K562 (cell line): ENCODE measurements around the gene TECTA. TPM values are rescaled to one million over a fixed set of nuclear protein-coding genes. Genes with fewer than 3 reads are reported as not detected.

Experiments
- ZNF717 ChIP-seq: fragments of 250-450 bp; sonication (Bioruptor Pico); IDR thresholded peaks from 2 replicates; pipeline ENCODE4 v1.5.0; 2021
- polyA plus RNA-seq, 8 experiments: library from polyadenylated mRNA; depleted of rRNA in 4 of 8; stranded (reverse) in 5 of 8; unstranded in 3 of 8; fragments of >200 nt; fragmentation: Nextera tagmentation in 2 of 8; fragmentation: Illumina TruSeq in 1 of 8; extraction: Ambion mirVana in 2 of 8; extraction: Trizol in 1 of 8; gene quantifications; 2 replicates each; pipeline versions ENCODE4 v1.2.1 to v1.2.3, GENCODE V29; 2011 to 2014; ENCODE audit warnings: inconsistent platforms in 1 of 8, missing spikeins in 1 of 8
- total RNA-seq, 7 experiments: library from RNA; depleted of rRNA in 6 of 7; stranded (reverse); fragments of >200 nt in 6 of 7; fragmentation: Illumina TruSeq in 2 of 7; extraction: Trizol in 2 of 7; gene quantifications; 2 replicates each; pipeline versions ENCODE4 v1.2.1 to v1.2.3, GENCODE V29; 2011 to 2021; ENCODE audit warnings: low replicate concordance in 1 of 7
- TF ChIP-seq, protein P1 (sequence below): fragments of 250-450 bp; sonication (Bioruptor Pico); IDR thresholded peaks from 2 replicates; pipeline ENCODE4 v1.4.0; 2020; ENCODE audit warnings: mild to moderate bottlenecking, moderate library complexity

Gene TECTA
- total and polyA plus RNA-seq, 9 of the 15 experiments (the other 6 are each of a cell fraction or from before 2014, with no cell fraction given) = under 0.01 to 0.04 (median 0.03) TPM; not detected in 5

DNA sequence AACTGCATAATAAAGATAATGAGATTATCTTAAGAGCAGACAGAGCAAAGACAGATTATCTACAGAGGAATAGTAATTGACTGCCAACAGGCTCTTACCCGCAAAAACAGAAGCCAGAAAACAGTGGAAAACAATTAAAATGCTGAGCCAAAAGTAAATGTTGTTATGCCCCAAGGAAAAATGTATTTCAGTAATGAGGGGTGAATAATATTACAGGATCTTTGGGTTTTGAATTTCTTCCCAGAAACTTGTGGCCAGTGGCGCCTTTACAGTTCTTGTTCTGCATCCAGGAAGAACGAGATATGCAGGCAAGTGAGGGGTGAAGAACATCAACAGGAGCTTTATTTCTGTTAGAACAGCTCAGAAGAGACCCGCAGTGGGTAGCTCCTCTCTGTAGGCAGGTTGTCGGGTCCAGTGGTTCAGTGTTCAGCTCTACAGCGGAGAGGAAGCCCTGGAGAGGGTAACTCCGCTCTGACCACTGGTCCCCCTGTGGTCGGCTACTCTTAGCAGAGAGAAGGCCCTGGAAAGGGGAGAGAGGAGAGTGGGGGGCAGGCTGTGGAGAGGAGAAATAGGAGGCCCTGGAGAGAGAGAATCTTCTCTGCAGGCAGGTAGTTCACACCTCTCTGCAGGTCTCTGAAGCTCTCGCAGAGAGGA, 139.7 kb downstream of the TECTA start (continued):
- TF ChIP-seq, protein P1, sequence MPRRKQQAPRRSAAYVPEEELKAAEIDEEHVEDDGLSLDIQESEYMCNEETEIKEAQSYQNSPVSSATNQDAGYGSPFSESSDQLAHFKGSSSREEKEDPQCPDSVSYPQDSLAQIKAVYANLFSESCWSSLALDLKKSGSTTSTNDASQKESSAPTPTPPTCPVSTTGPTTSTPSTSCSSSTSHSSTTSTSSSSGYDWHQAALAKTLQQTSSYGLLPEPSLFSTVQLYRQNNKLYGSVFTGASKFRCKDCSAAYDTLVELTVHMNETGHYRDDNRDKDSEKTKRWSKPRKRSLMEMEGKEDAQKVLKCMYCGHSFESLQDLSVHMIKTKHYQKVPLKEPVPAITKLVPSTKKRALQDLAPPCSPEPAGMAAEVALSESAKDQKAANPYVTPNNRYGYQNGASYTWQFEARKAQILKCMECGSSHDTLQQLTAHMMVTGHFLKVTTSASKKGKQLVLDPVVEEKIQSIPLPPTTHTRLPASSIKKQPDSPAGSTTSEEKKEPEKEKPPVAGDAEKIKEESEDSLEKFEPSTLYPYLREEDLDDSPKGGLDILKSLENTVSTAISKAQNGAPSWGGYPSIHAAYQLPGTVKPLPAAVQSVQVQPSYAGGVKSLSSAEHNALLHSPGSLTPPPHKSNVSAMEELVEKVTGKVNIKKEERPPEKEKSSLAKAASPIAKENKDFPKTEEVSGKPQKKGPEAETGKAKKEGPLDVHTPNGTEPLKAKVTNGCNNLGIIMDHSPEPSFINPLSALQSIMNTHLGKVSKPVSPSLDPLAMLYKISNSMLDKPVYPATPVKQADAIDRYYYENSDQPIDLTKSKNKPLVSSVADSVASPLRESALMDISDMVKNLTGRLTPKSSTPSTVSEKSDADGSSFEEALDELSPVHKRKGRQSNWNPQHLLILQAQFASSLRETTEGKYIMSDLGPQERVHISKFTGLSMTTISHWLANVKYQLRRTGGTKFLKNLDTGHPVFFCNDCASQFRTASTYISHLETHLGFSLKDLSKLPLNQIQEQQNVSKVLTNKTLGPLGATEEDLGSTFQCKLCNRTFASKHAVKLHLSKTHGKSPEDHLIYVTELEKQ (CRISPR knock-in tag) = no peak
- no peak for TF ChIP-seq ZNF717 (CRISPR knock-in tag)
- TF ChIP-seq, all 486 proteins: peak for 0

Other genes with a start within 250 kb of the TECTA start
- gene TBCEL, start 77.1 kb upstream of the TECTA start, total RNA-seq (2014; rRNA removed) = 1.3 and 1.4 TPM in 2 replicates
- gene TBCEL, start 77.1 kb upstream of the TECTA start, total RNA-seq (2014; rRNA removed; fragmentation: Illumina TruSeq; extraction: Trizol) = 2.3 and 2.9 TPM in 2 replicates
- gene TBCEL, start 77.1 kb upstream of the TECTA start, total RNA-seq (2015; rRNA removed; fragmentation: Illumina TruSeq; extraction: Trizol) = 2.1 and 2.2 TPM in 2 replicates
- gene TBCEL, start 77.1 kb upstream of the TECTA start, total RNA-seq (2021) = 2.0 and 2.1 TPM in 2 replicates
- gene TBCEL, start 77.1 kb upstream of the TECTA start, polyA plus RNA-seq (2011; rRNA removed) = 0.38 and 1.3 TPM in 2 replicates
- 1.4 and 1.7 TPM in 2 replicates for gene TBCEL, start 77.1 kb upstream of the TECTA start, polyA plus RNA-seq (2014; fragmentation: Illumina TruSeq; extraction: Trizol)
- gene TBCEL, start 77.1 kb upstream of the TECTA start, polyA plus RNA-seq (2014; fragmentation: Nextera tagmentation; extraction: Ambion mirVana) = under 1 TPM; 0.39 to 0.86 TPM
- gene TBCEL, start 77.1 kb upstream of the TECTA start, polyA plus RNA-seq (2014; rRNA removed) = 1.6 and 2.2 TPM in 2 replicates
- 7.6 and 9.9 TPM in 2 replicates for gene SC5D, start 191.5 kb downstream of the TECTA start, total RNA-seq (2014; rRNA removed)
- 18.0 and 20.3 TPM in 2 replicates for gene SC5D, start 191.5 kb downstream of the TECTA start, total RNA-seq (2014; rRNA removed; fragmentation: Illumina TruSeq; extraction: Trizol)
- 14.7 and 16.1 TPM in 2 replicates for gene SC5D, start 191.5 kb downstream of the TECTA start, total RNA-seq (2015; rRNA removed; fragmentation: Illumina TruSeq; extraction: Trizol)
- 12.0 and 13.8 TPM in 2 replicates for gene SC5D, start 191.5 kb downstream of the TECTA start, total RNA-seq (2021)
- gene SC5D, start 191.5 kb downstream of the TECTA start, polyA plus RNA-seq (2011; rRNA removed) = 49.2 and 84.0 TPM in 2 replicates
- gene SC5D, start 191.5 kb downstream of the TECTA start, polyA plus RNA-seq (2014; fragmentation: Illumina TruSeq; extraction: Trizol) = 19.5 and 23.9 TPM in 2 replicates
- 10 to 100 TPM; 17.4 to 20.3 TPM for gene SC5D, start 191.5 kb downstream of the TECTA start, polyA plus RNA-seq (2014; fragmentation: Nextera tagmentation; extraction: Ambion mirVana)
- gene SC5D, start 191.5 kb downstream of the TECTA start, polyA plus RNA-seq (2014; rRNA removed) = 15.2 and 19.8 TPM in 2 replicates